HepG2 (cell line): ENCODE results near the gene DESI2. TPM values are rescaled to one million over a fixed set of nuclear protein-coding genes. Genes with fewer than 3 reads are reported as not detected.
A peak's percentile ranks its signal among the peaks of the same experiment; 100 is the strongest.

Experiments used
- BORCS8-MEF2B ChIP-seq: sonication (generic); formaldehyde crosslinking; IDR thresholded peaks from 2 replicates; pipeline ENCODE4 v1.8.0; 2022; ENCODE audit warnings: mild to moderate bottlenecking, missing genetic modification reagents
- CBFB ChIP-seq: sonication (generic); formaldehyde crosslinking; IDR thresholded peaks from 2 replicates; pipeline ENCODE4 v1.4.0; 2020; ENCODE audit warnings: missing genetic modification reagents
- GABPB1 ChIP-seq: IDR thresholded peaks from 2 replicates; pipeline ENCODE4 v1.6.1; 2016; ENCODE audit warnings: mild to moderate bottlenecking, missing genetic modification reagents, moderate library complexity, missing compliant biosample characterization
- GATAD1 ChIP-seq: IDR thresholded peaks from 2 replicates; pipeline ENCODE4 v1.6.1; 2016; ENCODE audit warnings: missing genetic modification reagents, missing compliant biosample characterization
- HNF4G ChIP-seq, 2 experiments: sonication (generic) in 1 of 2; formaldehyde crosslinking in 1 of 2; IDR thresholded peaks; 2 replicates each; pipeline versions ENCODE4 v1.4.0 to v1.6.1; 2011 to 2020; ENCODE audit warnings: borderline replicate concordance in 2 of 2, low read depth in 2 of 2, mild to moderate bottlenecking in 2 of 2, low read length in 1 of 2, missing genetic modification reagents in 1 of 2, moderate library complexity in 1 of 2
- HOXA3 ChIP-seq: sonication (generic); formaldehyde crosslinking; IDR thresholded peaks from 2 replicates; pipeline ENCODE4 v1.5.0; 2020; ENCODE audit warnings: missing genetic modification reagents
- JUNB ChIP-seq: sonication (generic); formaldehyde crosslinking; IDR thresholded peaks from 2 replicates; pipeline ENCODE4 v1.8.0; 2022; ENCODE audit warnings: missing genetic modification reagents, mild to moderate bottlenecking, borderline replicate concordance
- RNF2 ChIP-seq: fragments of 450-650 bp; conservative IDR thresholded peaks from 2 replicates; pipeline ENCODE4 v1.6.1; 2016; ENCODE audit warnings: low read depth
- SKI ChIP-seq: fragments of 450-650 bp; IDR thresholded peaks from one replicate; pipeline ENCODE4 v1.6.1; 2018; ENCODE audit warnings: mild to moderate bottlenecking; ENCODE audit not compliant: partially characterized antibody
- SMAD3 ChIP-seq: sonication (generic); formaldehyde crosslinking; IDR thresholded peaks from 2 replicates; pipeline ENCODE4 v1.4.0; 2020; ENCODE audit warnings: missing genetic modification reagents
- SMC3 ChIP-seq: IDR thresholded peaks from 2 replicates; pipeline ENCODE4 v1.6.1; 2011; ENCODE audit warnings: low read length, improper control_type of control experiment
- SNAPC4 ChIP-seq: sonication (generic); formaldehyde crosslinking; IDR thresholded peaks from 2 replicates; pipeline ENCODE4 v1.4.0; 2020; ENCODE audit warnings: mild to moderate bottlenecking, missing genetic modification reagents
- TFDP2 ChIP-seq: sonication (generic); formaldehyde crosslinking; IDR thresholded peaks from 2 replicates; pipeline ENCODE4 v1.4.0; 2020; ENCODE audit warnings: missing genetic modification reagents
- THAP8 ChIP-seq: sonication (generic); formaldehyde crosslinking; IDR thresholded peaks from 2 replicates; pipeline ENCODE4 v1.5.1; 2020; ENCODE audit warnings: missing genetic modification reagents, mild to moderate bottlenecking, borderline replicate concordance
- XRCC5 ChIP-seq: fragments of 200-400 bp; formaldehyde crosslinking; optimal IDR thresholded peaks from 2 replicates; pipeline ENCODE3; 2017; ENCODE audit warnings: mild to moderate bottlenecking, low read length
- ZBTB49 ChIP-seq: sonication (generic); formaldehyde crosslinking; IDR thresholded peaks from 2 replicates; pipeline ENCODE4 v1.4.0; 2020; ENCODE audit warnings: missing genetic modification reagents, borderline replicate concordance
- ZNF101 ChIP-seq: sonication (generic); formaldehyde crosslinking; IDR thresholded peaks from 2 replicates; pipeline ENCODE4 v1.4.0; 2020; ENCODE audit warnings: mild to moderate bottlenecking, low read depth, missing genetic modification reagents, borderline replicate concordance
- ZNF431 ChIP-seq: sonication (generic); formaldehyde crosslinking; IDR thresholded peaks from 2 replicates; pipeline ENCODE4 v1.9.0; 2022; ENCODE audit warnings: missing genetic modification reagents, low read depth, mild to moderate bottlenecking, borderline replicate concordance
- ZNF878 ChIP-seq: sonication (generic); formaldehyde crosslinking; IDR thresholded peaks from 2 replicates; pipeline ENCODE4 v1.8.1; 2023; ENCODE audit warnings: mild to moderate bottlenecking, missing genetic modification reagents, moderate library complexity
- polyA plus RNA-seq, 8 experiments: library from polyadenylated mRNA; depleted of rRNA in 3 of 8; stranded (reverse) in 7 of 8; unstranded in 1 of 8; fragments of >200 nt; fragmentation: Illumina TruSeq in 4 of 8; extraction: Trizol in 4 of 8; gene quantifications; 2 replicates each; pipeline versions ENCODE4 v1.2.1 to v1.2.3, GENCODE V29; 2011 to 2016; ENCODE audit warnings: low read depth in 4 of 8, missing spikeins in 1 of 8, mixed read lengths in 1 of 8; ENCODE audit not compliant: insufficient read depth in 1 of 8
- total RNA-seq, 5 experiments: library from RNA; depleted of rRNA; stranded (reverse); fragments of >200 nt; fragmentation: Illumina TruSeq; extraction: Trizol; gene quantifications; 2 replicates each; pipeline ENCODE4 v1.2.3, GENCODE V29; 2016; ENCODE audit warnings: low read depth in 1 of 5

The DESI2 gene
- total and polyA plus RNA-seq, 2 of the 13 experiments (the other 11 are each of a cell fraction or from before 2014, with no cell fraction given): 23.1 to 42.2 TPM

- TF ChIP-seq ZNF878 (CRISPR knock-in tag) (peak; percentile 40; the same call in 1 of the 2 replicates), ZNF431 (CRISPR knock-in tag) (peak; percentile 4; the same call in 1 of the 2 replicates), SKI (peak; percentile 67), BORCS8-MEF2B (peak; percentile 76), RNF2 (no peak), HNF4G (IDR thresholded peaks at IDR 0.05; ENCODE audit: borderline replicate concordance, low read depth, low read length) (no peak), HNF4G (CRISPR knock-in tag; IDR thresholded peaks at IDR 0.05; ENCODE audit: borderline replicate concordance, low read depth) (no peak), ZNF101 (0 out of 2 replicates have a peak, but pooled peaks have one; percentile 80), XRCC5 (peak; percentile 65), SMC3 (no peak), HOXA3 (peak; percentile 97), GABPB1 (CRISPR knock-in tag) (peak; percentile 89), GATAD1 (CRISPR knock-in tag) (0 out of 2 replicates have a peak, but pooled peaks have one; percentile 46), SNAPC4 (CRISPR knock-in tag) (peak; percentile 98), ZBTB49 (CRISPR knock-in tag) (no peak), CBFB (0 out of 2 replicates have a peak, but pooled peaks have one; percentile 36), JUNB (CRISPR knock-in tag) (no peak), SMAD3 (peak; percentile 41; the same call in 1 of the 2 replicates), THAP8 (peak; percentile 88), TFDP2 (CRISPR knock-in tag) (no peak; the same call in 1 of the 2 replicates)
Measured at GRCh38 chr1:244652623-244653438, at the start of gene DESI2 (continued).
